SK-N-SH treated with all-trans-retinoic acid at 6 μM for 48 hours (cell line): ENCODE results near the gene SVIL.

ENCODE experiments used
- CREB5 ChIP-seq: fragments of 250-450 bp; sonication (Bioruptor Pico); IDR thresholded peaks from 2 replicates; pipeline ENCODE4 v1.5.1; 2020; ENCODE audit warnings: low read depth, mild to moderate bottlenecking, moderate library complexity
- ESRRG ChIP-seq: fragments of 250-450 bp; sonication (Bioruptor Pico); IDR thresholded peaks from 2 replicates; pipeline ENCODE4 v1.6.1; 2021; ENCODE audit warnings: mild to moderate bottlenecking
- GLIS3 ChIP-seq: fragments of 250-450 bp; sonication (Bioruptor Pico); IDR thresholded peaks from 2 replicates; pipeline ENCODE4 v1.5.0; 2020; ENCODE audit warnings: mild to moderate bottlenecking, moderate library complexity
- ISL1 ChIP-seq: fragments of 250-450 bp; sonication (Bioruptor Pico); IDR thresholded peaks from 2 replicates; pipeline ENCODE4 v2.1.2; 2022; ENCODE audit warnings: mild to moderate bottlenecking, moderate library complexity
- OSR1 ChIP-seq: fragments of 250-450 bp; sonication (Bioruptor Pico); IDR thresholded peaks from 2 replicates; pipeline ENCODE4 v1.8.0; 2022; ENCODE audit warnings: moderate library complexity, mild to moderate bottlenecking, inconsistent platforms
- TCF4 ChIP-seq: fragments of 250-450 bp; sonication (Bioruptor Pico); IDR thresholded peaks from 2 replicates; pipeline ENCODE4 v1.8.0; 2021; ENCODE audit warnings: mild to moderate bottlenecking, moderate library complexity, borderline replicate concordance
- TOX ChIP-seq: fragments of 250-450 bp; sonication (Bioruptor Pico); IDR thresholded peaks from 2 replicates; pipeline ENCODE4 v1.8.0; 2021; ENCODE audit warnings: mild to moderate bottlenecking, moderate library complexity, borderline replicate concordance

DNA sequence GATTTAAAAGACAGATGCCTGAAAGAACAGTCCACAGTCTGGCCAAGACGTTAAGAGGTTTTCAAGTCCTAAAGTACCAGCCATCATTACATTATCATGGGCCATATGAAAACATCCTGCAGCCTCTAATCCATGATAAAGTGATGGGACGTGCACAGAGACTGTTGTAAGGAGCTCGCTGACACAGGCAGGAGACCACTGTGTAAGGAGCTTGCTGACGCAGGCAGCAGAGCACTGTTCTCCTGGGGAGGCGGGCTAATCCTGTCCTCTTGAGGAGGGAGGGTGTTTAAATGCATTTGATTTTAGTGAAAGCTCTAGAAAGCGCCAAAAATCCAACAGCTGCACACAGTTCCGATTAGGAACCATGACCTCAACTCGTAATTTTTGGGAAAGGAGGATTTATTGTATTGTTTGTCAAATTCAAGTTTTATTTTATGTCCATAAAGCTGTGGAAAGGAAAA is 16.9 kb downstream of the SVIL start:
- TF ChIP-seq ESRRG (CRISPR knock-in tag) (0 out of 2 replicates have a peak, but pooled peaks have one; percentile 48), GLIS3 (CRISPR knock-in tag) (no peak), TCF4 (CRISPR knock-in tag) (peak; percentile 35; the same call in 1 of the 2 replicates), OSR1 (CRISPR knock-in tag) (no peak), CREB5 (peak; percentile 42; the same call in 1 of the 2 replicates), ISL1 (peak; percentile 89), TOX (CRISPR knock-in tag) (no peak)
